HG03432 (cell line): ENCODE results near the gene UBE3C.
"Not testable (repeated sequence)": the region's sequence is repeated elsewhere in the genome, so short reads cannot be mapped to it uniquely, and the experiment has no call there.

Experiments used
- ATAC-seq: cut with Tn5 transposase; IDR thresholded peaks from one replicate; pipeline ENCODE4 v1.9.1; 2021; ENCODE audit warnings: mild to moderate bottlenecking, moderate library complexity; ENCODE audit not compliant: unreplicated experiment

The UBE3C gene

GRCh38 chr7:157129907-157130460 lies 8.7 kb upstream of the UBE3C start:
- no peak for ATAC-seq

GRCh38 chr7:157130849-157131248 lies 7.9 kb upstream of the UBE3C start:
- not testable (repeated sequence) for ATAC-seq

GRCh38 chr7:157132796-157133195 lies 5.9 kb upstream of the UBE3C start:
- ATAC-seq = no peak

- ATAC-seq = no peak
These were observed 5.4 kb upstream of the UBE3C start for GRCh38 chr7:157133304-157133703.

- no peak for ATAC-seq
These were observed 2.4 kb upstream of the UBE3C start for GRCh38 chr7:157136372-157136771.

GRCh38 chr7:157138101-157138423 lies 664 bp upstream of the UBE3C start:
- ATAC-seq = no peak

GRCh38 chr7:157139111-157139809 lies 534 bp downstream of the UBE3C start:
- peak; percentile 68 for ATAC-seq

- ATAC-seq = no peak
These were observed 1.2 kb downstream of the UBE3C start for GRCh38 chr7:157139810-157140510.

- ATAC-seq = no peak
These were observed 1.8 kb downstream of the UBE3C start for GRCh38 chr7:157140511-157140905.

GRCh38 chr7:157141525-157142060 lies 2.9 kb downstream of the UBE3C start:
- no peak for ATAC-seq

- no peak for ATAC-seq
These were observed 5.1 kb downstream of the UBE3C start for GRCh38 chr7:157143788-157144187.

- ATAC-seq = no peak
These were observed 10.6 kb downstream of the UBE3C start for GRCh38 chr7:157149317-157149716.

- ATAC-seq = no peak
These were observed 12.2 kb downstream of the UBE3C start for GRCh38 chr7:157150882-157151281.

GRCh38 chr7:157151626-157152339 lies 13.1 kb downstream of the UBE3C start:
- no peak for ATAC-seq

GRCh38 chr7:157152391-157152937 lies 13.7 kb downstream of the UBE3C start:
- ATAC-seq = no peak

- ATAC-seq = no peak
These were observed 14.5 kb downstream of the UBE3C start for GRCh38 chr7:157153260-157153659.

- no peak for ATAC-seq
These were observed 17.2 kb downstream of the UBE3C start for GRCh38 chr7:157155959-157156358.

GRCh38 chr7:157158400-157158799 lies 19.7 kb downstream of the UBE3C start:
- ATAC-seq = no peak

GRCh38 chr7:157159537-157159936 lies 20.8 kb downstream of the UBE3C start:
- ATAC-seq = not testable (repeated sequence)

GRCh38 chr7:157160433-157160832 lies 21.7 kb downstream of the UBE3C start:
- ATAC-seq = no peak

GRCh38 chr7:157165987-157166386 lies 27.3 kb downstream of the UBE3C start:
- ATAC-seq = no peak
